AG08396 (cell line): ENCODE results near the gene FAM180B.
A peak's percentile ranks its signal among the peaks of the same experiment; 100 is the strongest.

Experiments
- DNase-seq: peaks from one replicate; pipeline ENCODE4 v3.0.0; 2012; ENCODE audit warnings: low spot score, mixed read lengths

FAM180B gene

GRCh38 chr11:47569646-47570045, 16.8 kb upstream of the FAM180B start:
- no peak for DNase-seq

- no peak for DNase-seq
Observed at GRCh38 chr11:47570651-47571356, 15.7 kb upstream of the FAM180B start.

- no peak for DNase-seq
Observed at GRCh38 chr11:47571357-47571729, 15.1 kb upstream of the FAM180B start.

GRCh38 chr11:47571895-47572294, 14.6 kb upstream of the FAM180B start:
- peak; percentile 77 for DNase-seq

GRCh38 chr11:47572715-47573255, 13.7 kb upstream of the FAM180B start:
- no peak for DNase-seq

- no peak for DNase-seq
Observed at GRCh38 chr11:47573321-47573720, 13.2 kb upstream of the FAM180B start.

- no peak for DNase-seq
Observed at GRCh38 chr11:47577460-47578041, 8.9 kb upstream of the FAM180B start.

- DNase-seq, result peak; percentile 92
Observed at GRCh38 chr11:47578524-47579494, 7.7 kb upstream of the FAM180B start, which contains the start of the genes KBTBD4 and NDUFS3. Gene KBTBD4, minus strand, starts transcription at chr11:47578970. Its CDS starts 19 bp downstream, at chr11:47578951. Gene NDUFS3, plus strand, starts transcription at chr11:47579074. Its CDS starts 18 bp downstream, at chr11:47579092.

- DNase-seq, result no peak
Observed at GRCh38 chr11:47583844-47584243, 2.6 kb upstream of the FAM180B start.

GRCh38 chr11:47587039-47587716, 700 bp downstream of the FAM180B start:
- DNase-seq, result no peak

- DNase-seq, result no peak
Observed at GRCh38 chr11:47587723-47588326, 1.3 kb downstream of the FAM180B start.

GRCh38 chr11:47589118-47589517, 2.6 kb downstream of the FAM180B start:
- no peak for DNase-seq

GRCh38 chr11:47589584-47589976, 3.1 kb downstream of the FAM180B start:
- DNase-seq, result no peak

GRCh38 chr11:47589977-47590861, 3.7 kb downstream of the FAM180B start:
- DNase-seq, result no peak

- no peak for DNase-seq
Observed at GRCh38 chr11:47591764-47592163, 5.3 kb downstream of the FAM180B start.

- no peak for DNase-seq
Observed at GRCh38 chr11:47592251-47592650, 5.8 kb downstream of the FAM180B start.

GRCh38 chr11:47592970-47593369, 6.5 kb downstream of the FAM180B start:
- DNase-seq, result no peak

GRCh38 chr11:47593492-47593933, 7.0 kb downstream of the FAM180B start:
- no peak for DNase-seq

GRCh38 chr11:47593934-47594855, 7.7 kb downstream of the FAM180B start, which contains the start of gene C1QTNF4:
Gene C1QTNF4, minus strand, starts transcription at chr11:47594411. Its CDS starts 3,601 bp downstream, at chr11:47590810.
- DNase-seq, result no peak
